Measurements from ENCODE around the gene EXD3.

EXD3 gene

DNA sequence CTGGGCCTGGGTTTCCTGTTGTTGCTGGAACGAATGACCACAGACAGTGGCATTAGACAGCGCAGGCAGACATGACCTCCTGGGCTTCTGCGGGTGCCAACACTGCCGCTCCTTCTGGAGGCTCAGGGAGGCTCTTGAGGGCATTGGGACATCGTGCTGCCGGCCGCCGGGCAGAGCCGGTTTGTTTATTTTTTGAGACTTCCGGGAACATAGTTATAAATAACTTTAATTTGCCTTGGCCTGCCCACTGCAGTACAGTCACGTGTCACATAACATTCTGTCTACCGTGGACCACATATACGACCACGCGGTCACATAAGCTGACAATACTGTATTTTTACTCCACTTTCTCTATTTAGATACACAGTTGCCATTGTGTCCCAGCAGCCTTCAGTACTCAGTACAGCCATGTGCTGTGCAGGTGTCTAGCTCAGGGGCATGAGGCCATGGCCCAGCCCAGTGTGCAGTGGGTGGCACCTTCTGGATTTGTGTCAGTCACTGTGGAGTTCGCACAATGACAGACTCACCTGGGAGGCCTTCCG is 153.7 kb downstream of the EXD3 start:
- Histone ChIP-seq H3K36me3 (replicated peaks; ENCODE audit: insufficient read depth, low read length) (no peaks in the 10 kb centered on the region), H3K27ac (ENCODE audit: low read length) (peak overlapping the region; percentile 59), H3K9me3 (replicated peaks; ENCODE audit: insufficient read depth, low read length) (no peaks in the 10 kb centered on the region), H2AFZ (ENCODE audit: low read length) (no peak overlapping the region), H3K79me2 (ENCODE audit: low read length) (peaks cover 8% of the 10 kb centered on the region; the same call in 1 of the 2 replicates), H3K27me3 (replicated peaks; ENCODE audit: insufficient read depth, low read length) (no peaks in the 10 kb centered on the region), H4K20me1 (ENCODE audit: insufficient read depth, low read length) (no peaks in the 10 kb centered on the region), H3K4me1 (ENCODE audit: low read length) (peaks cover 20% of the 10 kb centered on the region), H3F3A (ENCODE audit: insufficient read depth, low read length) (peaks cover 8% of the 10 kb centered on the region; the same call in 1 of the 2 replicates), H3K9me2 (replicated peaks; ENCODE audit: insufficient read depth, low read length) (no peaks in the 10 kb centered on the region), H3K4me2 (ENCODE audit: low read depth, low read length) (peak overlapping the region; percentile 45; the same call in 1 of the 2 replicates), H3K4me3 (ENCODE audit: low read length) (no peak overlapping the region), H3K9ac (ENCODE audit: low read length) (peak overlapping the region; percentile 27; the same call in 1 of the 2 replicates)
- TF ChIP-seq EZH2phosphoT487 (IDR thresholded peaks at IDR 0.05; ENCODE audit: low read length): no peak
- TF ChIP-seq, protein P1, sequence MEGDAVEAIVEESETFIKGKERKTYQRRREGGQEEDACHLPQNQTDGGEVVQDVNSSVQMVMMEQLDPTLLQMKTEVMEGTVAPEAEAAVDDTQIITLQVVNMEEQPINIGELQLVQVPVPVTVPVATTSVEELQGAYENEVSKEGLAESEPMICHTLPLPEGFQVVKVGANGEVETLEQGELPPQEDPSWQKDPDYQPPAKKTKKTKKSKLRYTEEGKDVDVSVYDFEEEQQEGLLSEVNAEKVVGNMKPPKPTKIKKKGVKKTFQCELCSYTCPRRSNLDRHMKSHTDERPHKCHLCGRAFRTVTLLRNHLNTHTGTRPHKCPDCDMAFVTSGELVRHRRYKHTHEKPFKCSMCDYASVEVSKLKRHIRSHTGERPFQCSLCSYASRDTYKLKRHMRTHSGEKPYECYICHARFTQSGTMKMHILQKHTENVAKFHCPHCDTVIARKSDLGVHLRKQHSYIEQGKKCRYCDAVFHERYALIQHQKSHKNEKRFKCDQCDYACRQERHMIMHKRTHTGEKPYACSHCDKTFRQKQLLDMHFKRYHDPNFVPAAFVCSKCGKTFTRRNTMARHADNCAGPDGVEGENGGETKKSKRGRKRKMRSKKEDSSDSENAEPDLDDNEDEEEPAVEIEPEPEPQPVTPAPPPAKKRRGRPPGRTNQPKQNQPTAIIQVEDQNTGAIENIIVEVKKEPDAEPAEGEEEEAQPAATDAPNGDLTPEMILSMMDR (IDR thresholded peaks at IDR 0.05; ENCODE audit: low read length): no peak
- DNase-seq: peak; percentile 62

DNA sequence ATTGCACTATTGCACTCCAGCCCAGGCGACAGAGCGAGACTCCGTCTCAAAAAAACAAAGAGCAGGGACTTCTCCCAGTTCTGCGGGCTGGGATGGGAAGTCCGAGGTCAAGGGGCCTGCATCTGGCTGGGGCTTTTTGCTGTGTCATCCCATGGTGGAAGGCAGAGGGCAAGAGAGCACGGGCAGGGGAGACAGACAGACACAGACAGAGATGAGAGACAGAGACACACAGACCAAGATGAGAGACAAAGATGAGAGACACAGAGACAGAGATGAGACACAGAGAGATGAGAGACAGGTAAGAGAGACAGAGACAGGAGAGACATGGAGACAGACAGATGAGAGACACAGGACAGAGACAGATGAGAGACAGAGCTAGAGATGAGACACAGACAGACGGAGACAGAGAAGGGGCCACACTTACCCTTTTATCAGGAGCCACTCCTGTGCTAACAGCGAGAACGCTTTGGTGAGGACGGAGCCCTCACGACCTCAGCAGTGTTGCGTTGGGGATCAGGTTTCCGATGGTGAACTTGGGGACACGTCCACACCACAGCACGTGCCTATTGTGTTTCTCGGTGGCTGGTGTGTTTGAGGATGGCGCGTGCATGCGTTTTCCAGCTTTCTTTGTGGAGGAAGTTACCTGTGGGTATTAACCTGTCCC is 154.3 kb downstream of the EXD3 start:
- Histone ChIP-seq H3K27ac (ENCODE audit: low read length) (peak overlapping the region; percentile 59), H3K27me3 (replicated peaks; ENCODE audit: insufficient read depth, low read length) (no peaks in the 10 kb centered on the region), H3K36me3 (replicated peaks; ENCODE audit: insufficient read depth, low read length) (no peaks in the 10 kb centered on the region), H3F3A (ENCODE audit: insufficient read depth, low read length) (peaks cover 8% of the 10 kb centered on the region; the same call in 1 of the 2 replicates), H3K9me3 (replicated peaks; ENCODE audit: insufficient read depth, low read length) (no peaks in the 10 kb centered on the region), H2AFZ (ENCODE audit: low read length) (no peak overlapping the region), H3K4me3 (ENCODE audit: low read length) (no peak overlapping the region), H4K20me1 (ENCODE audit: insufficient read depth, low read length) (no peaks in the 10 kb centered on the region), H3K9me2 (replicated peaks; ENCODE audit: insufficient read depth, low read length) (no peaks in the 10 kb centered on the region), H3K79me2 (ENCODE audit: low read length) (peaks cover 8% of the 10 kb centered on the region; the same call in 1 of the 2 replicates), H3K4me2 (ENCODE audit: low read depth, low read length) (peak overlapping the region; percentile 45; the same call in 1 of the 2 replicates), H3K9ac (ENCODE audit: low read length) (peak overlapping the region; percentile 27; the same call in 1 of the 2 replicates), H3K4me1 (ENCODE audit: low read length) (peaks cover 20% of the 10 kb centered on the region)
- TF ChIP-seq EZH2 (optimal IDR thresholded peaks at IDR 0.05; ENCODE audit: low read depth, low read length): no peak
- no peak for TF ChIP-seq EZH2phosphoT487 (IDR thresholded peaks at IDR 0.05; ENCODE audit: low read length)
- TF ChIP-seq, protein P1 (IDR thresholded peaks at IDR 0.05; ENCODE audit: low read length): no peak
- no peak for DNase-seq

DNA sequence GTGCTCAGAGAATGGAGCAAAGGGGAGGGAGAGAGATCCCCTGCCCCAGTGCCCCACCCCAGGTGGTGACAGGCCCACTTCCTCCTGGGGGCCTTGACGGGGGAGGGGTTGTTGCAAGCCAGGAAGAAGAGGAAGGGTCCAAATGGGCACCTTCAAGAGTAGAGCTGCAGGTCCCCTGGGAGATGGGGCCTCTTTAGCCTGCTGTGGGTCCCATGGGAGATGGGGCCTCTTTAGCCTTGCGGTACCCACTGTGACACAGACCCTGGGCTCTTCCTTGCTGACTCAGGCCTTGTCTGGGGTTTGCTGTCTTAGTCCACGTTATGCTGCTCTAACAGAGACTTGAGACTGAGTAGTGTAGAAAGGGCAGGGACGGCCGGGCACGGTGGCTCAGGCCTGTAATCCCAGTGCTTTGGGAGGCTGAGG is 155.0 kb downstream of the EXD3 start:
- H3K36me3 ChIP-seq (replicated peaks; ENCODE audit: insufficient read depth, low read length): no peaks in the 10 kb centered on the region
- TF ChIP-seq, protein P1 (IDR thresholded peaks at IDR 0.05; ENCODE audit: low read length): no peak
- TF ChIP-seq EZH2phosphoT487 (IDR thresholded peaks at IDR 0.05; ENCODE audit: low read length): no peak
- TF ChIP-seq EZH2 (optimal IDR thresholded peaks at IDR 0.05; ENCODE audit: low read depth, low read length): no peak
- H3K27ac ChIP-seq (ENCODE audit: low read length): no peak overlapping the region
- H3K4me1 ChIP-seq (ENCODE audit: low read length): peaks cover 20% of the 10 kb centered on the region
- no peak overlapping the region for H3K9ac ChIP-seq (ENCODE audit: low read length)
- no peaks in the 10 kb centered on the region for H4K20me1 ChIP-seq (ENCODE audit: insufficient read depth, low read length)
- H3K79me2 ChIP-seq (ENCODE audit: low read length): peaks cover 8% of the 10 kb centered on the region; the same call in 1 of the 2 replicates
- H3K27me3 ChIP-seq (replicated peaks; ENCODE audit: insufficient read depth, low read length): no peaks in the 10 kb centered on the region
- H2AFZ ChIP-seq (ENCODE audit: low read length): no peak overlapping the region
- H3K4me2 ChIP-seq (ENCODE audit: low read depth, low read length): no peak overlapping the region
- no peak overlapping the region for H3K4me3 ChIP-seq (ENCODE audit: low read length)
- H3K9me2 ChIP-seq (replicated peaks; ENCODE audit: insufficient read depth, low read length): no peaks in the 10 kb centered on the region
- no peaks in the 10 kb centered on the region for H3K9me3 ChIP-seq (replicated peaks; ENCODE audit: insufficient read depth, low read length)
- DNase-seq: no peak
- peaks cover 8% of the 10 kb centered on the region; the same call in 1 of the 2 replicates for H3F3A ChIP-seq (ENCODE audit: insufficient read depth, low read length)
